ENCODE measurements around the gene CLDN7.

CLDN7 gene

GRCh38 chr17:7235693-7236665 is 26.3 kb downstream of the CLDN7 start:
- DNase-seq = no peak

GRCh38 chr17:7234083-7234951 is 28.0 kb downstream of the CLDN7 start, which contains the start of gene DVL2:
DVL2 (minus strand) TSS chr17:7234517; CDS start chr17:7234262, 255 bp downstream.
- DNase-seq = peak; percentile 95

- DNase-seq = no peak
Observed at GRCh38 chr17:7233701-7234082, 28.6 kb downstream of the CLDN7 start.

- DNase-seq = no peak
Observed at GRCh38 chr17:7232114-7232513, 30.2 kb downstream of the CLDN7 start.

GRCh38 chr17:7229504-7229903 is 32.8 kb downstream of the CLDN7 start:
- no peak for DNase-seq

GRCh38 chr17:7228920-7229319 is 33.4 kb downstream of the CLDN7 start:
- DNase-seq = no peak

- DNase-seq = no peak
Observed at GRCh38 chr17:7226721-7227710, 35.3 kb downstream of the CLDN7 start.

- DNase-seq = no peak
Observed at GRCh38 chr17:7225711-7226331, 36.5 kb downstream of the CLDN7 start.

- no peak for DNase-seq
Observed at GRCh38 chr17:7224661-7225111, 37.6 kb downstream of the CLDN7 start.

GRCh38 chr17:7224110-7224509 is 38.2 kb downstream of the CLDN7 start:
- DNase-seq = no peak

GRCh38 chr17:7223375-7223774 is 38.9 kb downstream of the CLDN7 start:
- DNase-seq = no peak

GRCh38 chr17:7222972-7223292 is 39.3 kb downstream of the CLDN7 start:
- no peak for DNase-seq

- DNase-seq = no peak
Observed at GRCh38 chr17:7222093-7222971, 39.9 kb downstream of the CLDN7 start.

GRCh38 chr17:7221278-7222092 is 40.8 kb downstream of the CLDN7 start:
- no peak for DNase-seq

GRCh38 chr17:7220593-7221277 is 41.5 kb downstream of the CLDN7 start:
- peak; percentile 63 for DNase-seq

- DNase-seq = peak; percentile 84
Observed at GRCh38 chr17:7219812-7220592, 42.3 kb downstream of the CLDN7 start, which contains the start of the genes ACADVL and DLG4. ACADVL (plus strand) TSS chr17:7219938; CDS start chr17:7219985, 47 bp downstream. DLG4 (minus strand) TSS chr17:7219836.

- no peak for DNase-seq
Observed at GRCh38 chr17:7219229-7219811, 43.0 kb downstream of the CLDN7 start.

GRCh38 chr17:7218758-7219157 is 43.5 kb downstream of the CLDN7 start:
- no peak for DNase-seq
